Right lobe of liver (tissue), 6 donors: ENCODE results near the gene GIGYF2. TPM values are rescaled to one million over a fixed set of nuclear protein-coding genes. Genes with fewer than 3 reads are reported as not detected.

Experiments used
- ATAC-seq, 4 donors: fragments of 200-7000 bp; cut with Tn5 transposase; one replicate each; pipeline ENCODE4 v1.9.1; 2020; ENCODE audit warnings: mild to moderate bottlenecking in 4 of 4, moderate library complexity in 4 of 4
- DNase-seq, 3 donors: peaks; one replicate each; pipeline ENCODE4 v3.0.0-alpha.2; 2020
- H3K27ac ChIP-seq, 3 donors: fragments of 200-600 bp; one replicate each; pipeline ENCODE4 v1.8.0; 2022
- H3K27me3 ChIP-seq, 2 donors: fragments of 200-600 bp; one replicate each; pipeline ENCODE4 v1.8.0; 2022
- H3K36me3 ChIP-seq, 4 donors: fragments of 200-600 bp; sonication (generic) in 1 of 4; one replicate each; pipeline versions ENCODE4 v1.5.1 to v1.8.0; 2017 to 2022; ENCODE audit warnings: control low read depth in 1 of 4
- H3K4me1 ChIP-seq, 4 donors: fragments of 200-600 bp; sonication (generic) in 1 of 4; one replicate each; pipeline versions ENCODE4 v1.5.1 to v1.8.0; 2017 to 2022; ENCODE audit warnings: control low read depth in 1 of 4
- H3K4me3 ChIP-seq, 3 donors: fragments of 200-600 bp; one replicate each; pipeline ENCODE4 v1.8.0; 2022
- H3K9me3 ChIP-seq, 4 donors: fragments of 200-600 bp; sonication (generic) in 1 of 4; one replicate each; pipeline versions ENCODE4 v1.5.1 to v1.8.0; 2017 to 2022; ENCODE audit warnings: control low read depth in 1 of 4
- CTCF ChIP-seq, 4 donors: fragments of 200-600 bp in 3 of 4; fragments of 450-650 bp in 1 of 4; IDR thresholded peaks; one replicate each; pipeline versions ENCODE4 v1.5.1 to v1.8.0; 2016 to 2022; ENCODE audit warnings: antibody characterized with exemption in 4 of 4, mild to moderate bottlenecking in 2 of 4
- POLR2A ChIP-seq: fragments of 450-650 bp; IDR thresholded peaks from one replicate; pipeline ENCODE4 v1.6.1; 2017; ENCODE audit warnings: antibody characterized with exemption, mild to moderate bottlenecking
- WGBS: methylation state at CpG from one replicate; pipeline ENCODE4 v1.1.6; 2018; ENCODE audit warnings: low coverage, low lambda C conversion rate; ENCODE audit not compliant: insufficient coverage; ENCODE audit errors: missing lambda C conversion rate; 5-methylcytosine and 5-hydroxymethylcytosine counted together
- intact Hi-C, 2 donors: fragments of 100-400 bp; cut with DNase I; formaldehyde crosslinking; loops; one replicate each; pipeline versions ENCODE4 v1.11.2 to v1.14.1; 2022
- total RNA-seq, 6 experiments: library from RNA; depleted of rRNA in 2 of 6; stranded (reverse); fragments of >200 nt in 2 of 6; fragmentation: NEBNext Ultra II Directional in 3 of 6; extraction: Animal tissue kit (Norgen Biotek cat#: 25700) in 3 of 6; gene quantifications; one replicate each; pipeline versions ENCODE4 v1.1.0 to v1.2.4, GENCODE V29; 2016 to 2023
- donor health status: DM: no; HTN: yes; CAD: no.
- donor health status: DM: no; HTN: no; CAD: no.
- donor health status: DM: no; HTN: no; CAD: no.
- donor health status: DM: no; HTN: yes; CAD: no.
- donor health status: DM: no; HTN: yes; CAD: no.

The GIGYF2 gene
- total RNA-seq, 6 experiments from 2014 or later, result 25.7 to 35.0 (median 32.6) TPM

- intact Hi-C loops, result no loop called here
- Histone ChIP-seq H3K36me3 (peaks cover 0 to 10% (median 7%) of the 10 kb centered on the region in 4 donors), H3K27ac (no peak overlapping the region), H3K27me3 (no peaks in the 10 kb centered on the region), H3K4me3 (no peak overlapping the region), H3K9me3 (no peaks in the 10 kb centered on the region), H3K4me1 (no peaks in the 10 kb centered on the region)
- TF ChIP-seq CTCF (IDR thresholded peaks at IDR 0.05) (no peak), POLR2A (no peak)
- no peak for DNase-seq
- ATAC-seq, result no peak
- 68% methylated on average over 2 of the region's 4 CpGs for WGBS
These were observed 44.2 kb downstream of the GIGYF2 start for GRCh38 chr2:232741294-232741693.

GRCh38 chr2:232741972-232742371 is 44.8 kb downstream of the GIGYF2 start:
- Histone ChIP-seq H3K4me1 (no peaks in the 10 kb centered on the region), H3K27me3 (no peaks in the 10 kb centered on the region), H3K36me3 (peaks cover 0 to 10% (median 6%) of the 10 kb centered on the region in 4 donors), H3K9me3 (no peaks in the 10 kb centered on the region), H3K27ac (no peak overlapping the region), H3K4me3 (no peak overlapping the region)
- intact Hi-C loops, result no loop called here
- no peak for DNase-seq
- TF ChIP-seq POLR2A (no peak), CTCF (IDR thresholded peaks at IDR 0.05) (no peak)
- ATAC-seq, result no peak
- 87% methylated on average over 3 of the region's 3 CpGs for WGBS

GRCh38 chr2:232744963-232745362 is 47.8 kb downstream of the GIGYF2 start:
- Histone ChIP-seq H3K27me3 (no peaks in the 10 kb centered on the region), H3K9me3 (no peaks in the 10 kb centered on the region), H3K4me3 (no peak overlapping the region), H3K36me3 (peaks cover 0 to 25% (median 14%) of the 10 kb centered on the region in 4 donors), H3K4me1 (no peaks in the 10 kb centered on the region), H3K27ac (no peak overlapping the region)
- WGBS, result 92% methylated on average over 1 of the region's 1 CpG
- no peak for DNase-seq
- no peak for TF ChIP-seq POLR2A
- no peak for TF ChIP-seq CTCF (IDR thresholded peaks at IDR 0.05)
- no peak for ATAC-seq
- intact Hi-C loops, result no loop called here

GRCh38 chr2:232748038-232748437 is 50.9 kb downstream of the GIGYF2 start:
- no peak overlapping the region for H3K27ac ChIP-seq
- no peaks in the 10 kb centered on the region for H3K27me3 ChIP-seq
- 87% methylated on average over 3 of the region's 3 CpGs for WGBS
- no peaks in the 10 kb centered on the region for H3K4me1 ChIP-seq
- ATAC-seq (no peak), DNase-seq (no peak)
- no peak overlapping the region for H3K4me3 ChIP-seq
- H3K9me3 ChIP-seq, result no peaks in the 10 kb centered on the region
- TF ChIP-seq CTCF (IDR thresholded peaks at IDR 0.05), result no peak
- no peak for TF ChIP-seq POLR2A
- H3K36me3 ChIP-seq, result peaks cover 0 to 41% (median 15%) of the 10 kb centered on the region in 4 donors
- intact Hi-C loops, result no loop called here

GRCh38 chr2:232749331-232749730 is 52.2 kb downstream of the GIGYF2 start:
- peaks cover 0 to 41% (median 15%) of the 10 kb centered on the region in 4 donors for H3K36me3 ChIP-seq
- 90% methylated on average over 3 of the region's 3 CpGs for whole genome bisulfite sequencing
- no peaks in the 10 kb centered on the region for H3K9me3 ChIP-seq
- intact Hi-C loops, result no loop called here
- no peaks in the 10 kb centered on the region for H3K4me1 ChIP-seq
- ATAC-seq (no peak), DNase-seq (no peak)
- no peak overlapping the region for H3K27ac ChIP-seq
- no peaks in the 10 kb centered on the region for H3K27me3 ChIP-seq
- no peak overlapping the region for H3K4me3 ChIP-seq
- no peak for TF ChIP-seq POLR2A
- no peak for TF ChIP-seq CTCF (IDR thresholded peaks at IDR 0.05)
